ENCODE measurements around the gene FLNB.
A peak's percentile ranks its signal among the peaks of the same experiment; 100 is the strongest.

FLNB gene, protein sequence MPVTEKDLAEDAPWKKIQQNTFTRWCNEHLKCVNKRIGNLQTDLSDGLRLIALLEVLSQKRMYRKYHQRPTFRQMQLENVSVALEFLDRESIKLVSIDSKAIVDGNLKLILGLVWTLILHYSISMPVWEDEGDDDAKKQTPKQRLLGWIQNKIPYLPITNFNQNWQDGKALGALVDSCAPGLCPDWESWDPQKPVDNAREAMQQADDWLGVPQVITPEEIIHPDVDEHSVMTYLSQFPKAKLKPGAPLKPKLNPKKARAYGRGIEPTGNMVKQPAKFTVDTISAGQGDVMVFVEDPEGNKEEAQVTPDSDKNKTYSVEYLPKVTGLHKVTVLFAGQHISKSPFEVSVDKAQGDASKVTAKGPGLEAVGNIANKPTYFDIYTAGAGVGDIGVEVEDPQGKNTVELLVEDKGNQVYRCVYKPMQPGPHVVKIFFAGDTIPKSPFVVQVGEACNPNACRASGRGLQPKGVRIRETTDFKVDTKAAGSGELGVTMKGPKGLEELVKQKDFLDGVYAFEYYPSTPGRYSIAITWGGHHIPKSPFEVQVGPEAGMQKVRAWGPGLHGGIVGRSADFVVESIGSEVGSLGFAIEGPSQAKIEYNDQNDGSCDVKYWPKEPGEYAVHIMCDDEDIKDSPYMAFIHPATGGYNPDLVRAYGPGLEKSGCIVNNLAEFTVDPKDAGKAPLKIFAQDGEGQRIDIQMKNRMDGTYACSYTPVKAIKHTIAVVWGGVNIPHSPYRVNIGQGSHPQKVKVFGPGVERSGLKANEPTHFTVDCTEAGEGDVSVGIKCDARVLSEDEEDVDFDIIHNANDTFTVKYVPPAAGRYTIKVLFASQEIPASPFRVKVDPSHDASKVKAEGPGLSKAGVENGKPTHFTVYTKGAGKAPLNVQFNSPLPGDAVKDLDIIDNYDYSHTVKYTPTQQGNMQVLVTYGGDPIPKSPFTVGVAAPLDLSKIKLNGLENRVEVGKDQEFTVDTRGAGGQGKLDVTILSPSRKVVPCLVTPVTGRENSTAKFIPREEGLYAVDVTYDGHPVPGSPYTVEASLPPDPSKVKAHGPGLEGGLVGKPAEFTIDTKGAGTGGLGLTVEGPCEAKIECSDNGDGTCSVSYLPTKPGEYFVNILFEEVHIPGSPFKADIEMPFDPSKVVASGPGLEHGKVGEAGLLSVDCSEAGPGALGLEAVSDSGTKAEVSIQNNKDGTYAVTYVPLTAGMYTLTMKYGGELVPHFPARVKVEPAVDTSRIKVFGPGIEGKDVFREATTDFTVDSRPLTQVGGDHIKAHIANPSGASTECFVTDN (N-terminal part only)

DNA sequence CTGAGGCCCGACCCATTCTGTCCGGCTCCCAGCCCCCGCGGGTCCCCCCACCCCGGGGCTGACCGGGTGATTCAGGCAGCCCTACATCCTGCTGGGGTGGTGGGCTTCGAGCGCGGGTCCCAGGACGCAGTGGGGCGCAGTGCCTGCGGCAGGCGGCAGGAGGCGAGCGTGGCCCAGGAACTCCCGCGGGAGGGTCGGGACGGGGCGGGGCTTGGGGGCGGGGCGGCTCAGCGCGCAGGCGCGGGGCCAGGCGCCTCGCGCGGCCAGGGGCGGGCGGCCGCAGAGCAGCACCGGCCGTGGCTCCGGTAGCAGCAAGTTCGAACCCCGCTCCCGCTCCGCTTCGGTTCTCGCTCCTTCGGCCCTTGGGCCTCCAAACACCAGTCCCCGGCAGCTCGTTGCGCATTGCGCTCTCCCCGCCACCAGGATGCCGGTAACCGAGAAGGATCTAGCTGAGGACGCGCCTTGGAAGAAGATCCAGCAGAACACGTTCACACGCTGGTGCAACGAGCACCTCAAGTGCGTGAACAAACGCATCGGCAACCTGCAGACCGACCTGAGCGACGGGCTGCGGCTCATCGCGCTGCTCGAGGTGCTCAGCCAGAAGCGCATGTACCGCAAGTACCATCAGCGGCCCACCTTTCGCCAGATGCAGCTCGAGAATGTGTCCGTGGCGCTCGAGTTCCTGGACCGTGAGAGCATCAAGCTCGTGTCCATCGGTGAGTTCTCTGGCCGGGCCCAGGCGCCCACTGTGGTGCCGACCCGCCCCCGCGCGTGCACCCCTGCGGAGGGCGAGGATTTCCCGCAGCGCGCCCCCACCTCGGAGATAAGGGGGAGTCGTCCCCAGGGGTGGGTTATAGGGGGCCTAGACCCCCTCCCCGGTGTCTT, at the start of gene FLNB:
Gene FLNB (plus strand): TSS at position 282 of the 885 bp plus-strand sequence. CDS start 143 bp downstream, at position 425.
- H3K4me1 Mint-ChIP-seq = peaks cover 12 to 26% of the 10 kb centered on the region in 2 donors
- DNase-seq (peak; percentile 59), ATAC-seq (replicated peaks) (peak; percentile 85 to 87)
- H3K27ac Mint-ChIP-seq = peak within 1 kb of the TSS; percentile 77
- no peaks in the 10 kb centered on the region for H3K27me3 Mint-ChIP-seq
- peaks cover 0 to 3% of the 10 kb centered on the region in 2 donors for H3K36me3 Mint-ChIP-seq
- H3K9me3 Mint-ChIP-seq = no peaks in the 10 kb centered on the region
- H3K4me3 Mint-ChIP-seq = peak within 1 kb of the TSS; percentile 86 to 87

DNA sequence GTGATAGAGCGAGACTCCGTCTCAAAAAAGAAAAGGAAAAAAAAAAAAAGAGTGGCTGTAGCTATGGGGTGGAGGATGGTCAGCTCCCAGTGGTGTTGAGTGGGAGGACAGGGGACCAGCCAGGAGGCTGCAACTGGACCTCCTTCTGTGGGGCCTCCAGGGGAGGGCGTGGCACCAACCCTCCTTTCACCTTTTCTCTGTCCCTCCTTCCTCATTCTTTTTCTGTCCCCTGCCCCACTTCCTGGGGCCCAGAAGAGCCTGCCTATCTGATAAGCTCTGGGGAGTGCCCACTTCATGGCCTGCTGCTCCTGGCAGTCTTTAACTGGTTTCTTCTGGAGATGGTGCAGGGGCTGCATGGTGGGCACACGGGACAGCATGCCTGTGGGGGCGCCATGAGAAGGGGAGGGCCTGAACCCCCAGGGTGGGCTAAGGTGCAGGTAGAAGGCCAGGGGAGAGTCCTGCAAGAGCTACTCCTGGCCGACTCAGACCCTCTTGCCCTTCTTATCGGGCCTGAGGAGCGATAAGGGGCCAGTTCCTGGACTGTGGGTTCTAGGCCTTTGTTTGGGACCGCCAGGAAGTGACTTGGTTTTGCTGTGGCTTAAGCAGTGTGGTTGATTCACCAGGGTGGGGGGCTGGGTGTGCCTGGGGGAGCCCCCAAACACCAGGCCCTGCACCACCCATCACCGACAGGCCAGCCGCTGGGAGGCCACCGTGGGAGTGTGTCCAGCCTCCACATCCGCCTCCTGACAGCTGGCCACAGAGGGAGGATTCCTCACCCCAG, 49.4 kb upstream of the FLNB start:
- peak; percentile 38 to 39 for ATAC-seq (replicated peaks)
- Mint-ChIP-seq H3K27me3 (no peaks in the 10 kb centered on the region), H3K4me3 (peak overlapping the region; percentile 11 to 74)

DNA sequence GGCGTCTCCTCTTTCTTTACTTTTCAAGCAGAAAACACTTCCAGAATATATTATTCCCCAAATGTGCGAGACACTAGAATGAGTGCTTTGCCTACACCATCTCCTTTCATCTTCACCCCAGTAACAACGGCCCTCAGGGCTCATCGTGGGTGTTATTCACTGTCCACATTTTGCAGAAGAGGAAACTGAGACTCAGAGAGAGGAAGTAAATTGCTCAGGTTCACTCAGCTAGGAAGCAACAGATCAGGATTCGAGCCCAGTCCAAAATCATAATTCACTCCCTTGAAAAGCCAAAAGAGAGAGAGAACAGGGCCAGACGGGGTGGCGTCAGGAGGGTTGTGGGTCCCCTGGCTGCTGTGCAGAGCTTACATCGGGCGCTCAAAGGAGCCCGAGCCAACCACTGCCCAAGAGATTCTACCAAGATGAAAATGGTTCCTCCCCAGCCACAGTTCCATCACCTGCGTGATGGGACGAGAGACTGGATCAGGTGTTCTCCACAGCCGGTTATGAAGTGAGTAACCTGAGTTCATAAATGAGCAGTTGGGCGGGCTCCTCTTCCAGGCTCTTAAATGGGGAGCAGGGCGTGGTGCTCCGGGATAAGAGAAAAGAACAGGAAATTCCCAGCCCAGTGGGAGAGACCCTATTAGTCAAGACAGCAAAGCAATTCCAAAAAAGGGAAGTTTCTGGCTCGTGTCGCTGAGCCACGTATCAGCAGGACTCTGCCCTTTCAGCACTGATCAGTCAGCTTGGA, 48.6 kb upstream of the FLNB start:
- H3K27ac Mint-ChIP-seq = no peak overlapping the region
- no peaks in the 10 kb centered on the region for H3K9me3 Mint-ChIP-seq
- no peaks in the 10 kb centered on the region for H3K27me3 Mint-ChIP-seq
- H3K4me1 Mint-ChIP-seq = peaks cover 16 to 22% of the 10 kb centered on the region in 2 donors
- ATAC-seq (replicated peaks) (peak; percentile 69 to 82), DNase-seq (no peak)
- H3K36me3 Mint-ChIP-seq = no peaks in the 10 kb centered on the region
- H3K4me3 Mint-ChIP-seq = peak overlapping the region; percentile 11 to 74

More for the DNA sequence above, 49.4 kb upstream of the FLNB start:
- peaks cover 16 to 22% of the 10 kb centered on the region in 2 donors for H3K4me1 Mint-ChIP-seq
- no peaks in the 10 kb centered on the region for H3K36me3 Mint-ChIP-seq
- no peak overlapping the region for H3K27ac Mint-ChIP-seq
- DNase-seq = no peak
- H3K9me3 Mint-ChIP-seq = no peaks in the 10 kb centered on the region

DNA sequence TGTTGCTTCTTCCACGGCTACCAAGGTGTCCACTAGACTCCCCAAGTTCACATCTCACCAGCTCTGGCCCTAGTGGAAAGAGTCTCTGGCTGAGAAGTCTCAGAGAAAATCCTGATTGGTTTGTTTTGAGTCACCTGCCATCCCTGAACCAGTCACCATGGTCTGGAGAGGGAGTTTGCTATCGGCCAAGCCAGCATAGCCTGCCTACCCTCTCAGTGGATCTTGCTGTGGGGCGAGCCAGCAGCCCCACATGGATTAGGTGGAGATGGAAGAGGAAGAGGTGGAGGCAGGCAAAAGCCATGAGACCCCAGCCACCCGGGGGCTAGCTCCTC, 48.1 kb upstream of the FLNB start:
- no peaks in the 10 kb centered on the region for H3K9me3 Mint-ChIP-seq
- ATAC-seq (replicated peaks) (peak in 1 of 2 donors; percentile 11), DNase-seq (no peak)
- no peak overlapping the region for H3K27ac Mint-ChIP-seq
- H3K36me3 Mint-ChIP-seq = no peaks in the 10 kb centered on the region
- no peak overlapping the region for H3K4me3 Mint-ChIP-seq
- H3K4me1 Mint-ChIP-seq = peaks cover 16 to 22% of the 10 kb centered on the region in 2 donors
- no peaks in the 10 kb centered on the region for H3K27me3 Mint-ChIP-seq

DNA sequence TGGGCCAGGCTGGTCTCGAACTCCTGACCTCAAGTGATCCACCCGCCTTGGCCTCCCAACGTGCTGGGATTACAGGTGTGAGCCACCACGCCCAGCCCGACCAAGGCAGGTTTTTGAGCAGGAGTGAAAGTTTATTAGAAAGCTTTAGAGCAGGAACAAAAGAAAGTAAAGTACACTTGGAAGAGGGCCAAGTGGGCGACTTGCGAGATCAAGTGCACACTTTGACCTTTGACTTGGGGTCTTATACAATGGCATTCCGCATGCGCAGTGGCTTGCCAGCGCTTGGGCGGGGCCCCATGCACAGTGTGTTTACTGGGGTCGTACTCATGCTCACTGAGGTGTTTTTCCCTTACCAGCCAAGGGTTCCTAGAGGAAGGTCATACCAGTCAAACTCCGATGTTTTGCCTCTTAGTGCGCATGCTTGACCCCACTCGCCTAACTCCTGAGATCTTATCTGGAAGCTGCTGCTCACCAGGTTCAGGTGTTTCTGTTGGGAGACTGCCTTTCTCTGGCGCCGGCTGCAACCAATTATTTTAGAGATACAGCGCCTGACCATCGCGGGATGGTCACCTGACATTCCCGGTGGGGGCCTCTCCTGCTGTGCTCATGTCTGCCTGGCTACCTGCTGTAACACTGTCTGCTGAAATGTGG, 46.9 kb upstream of the FLNB start:
- H3K27me3 Mint-ChIP-seq = no peaks in the 10 kb centered on the region
- H3K36me3 Mint-ChIP-seq = no peaks in the 10 kb centered on the region
- H3K4me1 Mint-ChIP-seq = peaks cover 16 to 22% of the 10 kb centered on the region in 2 donors
- DNase-seq (no peak), ATAC-seq (replicated peaks) (no peak)
- no peak overlapping the region for H3K4me3 Mint-ChIP-seq
- no peaks in the 10 kb centered on the region for H3K9me3 Mint-ChIP-seq
- H3K27ac Mint-ChIP-seq = no peak overlapping the region

DNA sequence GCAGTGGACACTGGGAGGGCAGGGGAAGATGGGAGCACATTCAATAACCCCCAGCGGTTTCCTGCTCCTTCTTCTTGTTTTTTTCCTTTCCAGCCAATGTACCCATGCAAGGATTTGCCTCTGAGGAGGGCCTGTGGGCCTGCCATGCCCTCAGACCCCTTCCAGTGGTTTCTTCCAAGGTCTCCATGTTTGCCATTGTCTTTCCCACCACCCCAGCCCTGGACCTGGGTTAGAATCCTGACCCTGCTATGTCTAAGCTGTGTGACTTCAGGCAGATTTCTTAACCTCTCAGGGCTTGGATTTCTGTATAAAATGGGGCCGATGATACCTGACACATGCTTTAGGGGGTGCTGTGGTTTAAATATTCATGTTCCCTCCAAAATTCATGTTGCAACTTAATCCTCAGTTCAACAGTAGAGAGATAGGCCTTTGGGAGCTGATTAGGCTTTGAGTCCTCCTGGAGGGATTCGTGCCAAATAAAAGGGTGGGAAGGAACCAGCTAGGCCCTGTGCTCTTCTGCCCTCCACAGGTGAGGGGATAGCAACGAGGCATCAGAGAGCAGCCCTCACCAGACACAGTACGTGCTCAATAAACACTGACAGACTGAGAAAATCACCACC, 46.3 kb upstream of the FLNB start:
- Mint-ChIP-seq H3K27ac (no peak overlapping the region), H3K4me1 (peaks cover 16 to 22% of the 10 kb centered on the region in 2 donors), H3K4me3 (no peak overlapping the region), H3K27me3 (no peaks in the 10 kb centered on the region), H3K36me3 (no peaks in the 10 kb centered on the region), H3K9me3 (no peaks in the 10 kb centered on the region)
- ATAC-seq (replicated peaks) = no peak
- no peak for DNase-seq

DNA sequence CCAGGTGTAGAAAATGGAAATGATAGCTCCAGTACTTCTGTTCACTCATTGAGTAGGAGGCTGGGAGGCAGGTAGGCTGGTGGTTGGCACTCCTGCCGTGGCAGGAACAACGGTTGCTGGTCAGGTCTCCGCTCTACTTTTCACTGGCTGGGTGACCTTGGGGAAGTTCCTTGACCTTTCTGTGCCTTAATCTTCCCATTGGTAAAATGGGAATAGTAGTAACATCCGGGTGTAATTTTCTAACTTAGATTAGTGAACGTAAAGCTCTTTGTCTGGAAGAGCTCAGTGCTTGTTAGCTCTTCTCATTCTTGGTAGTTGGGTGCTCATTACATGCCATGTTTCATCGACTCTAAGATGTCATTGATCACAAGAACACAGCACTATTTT, 45.8 kb upstream of the FLNB start:
- ATAC-seq (replicated peaks) (no peak), DNase-seq (no peak)
- no peaks in the 10 kb centered on the region for H3K36me3 Mint-ChIP-seq
- H3K27me3 Mint-ChIP-seq = no peaks in the 10 kb centered on the region
- no peaks in the 10 kb centered on the region for H3K9me3 Mint-ChIP-seq
- no peak overlapping the region for H3K4me3 Mint-ChIP-seq
- peaks cover 16 to 22% of the 10 kb centered on the region in 2 donors for H3K4me1 Mint-ChIP-seq
- H3K27ac Mint-ChIP-seq = no peak overlapping the region

DNA sequence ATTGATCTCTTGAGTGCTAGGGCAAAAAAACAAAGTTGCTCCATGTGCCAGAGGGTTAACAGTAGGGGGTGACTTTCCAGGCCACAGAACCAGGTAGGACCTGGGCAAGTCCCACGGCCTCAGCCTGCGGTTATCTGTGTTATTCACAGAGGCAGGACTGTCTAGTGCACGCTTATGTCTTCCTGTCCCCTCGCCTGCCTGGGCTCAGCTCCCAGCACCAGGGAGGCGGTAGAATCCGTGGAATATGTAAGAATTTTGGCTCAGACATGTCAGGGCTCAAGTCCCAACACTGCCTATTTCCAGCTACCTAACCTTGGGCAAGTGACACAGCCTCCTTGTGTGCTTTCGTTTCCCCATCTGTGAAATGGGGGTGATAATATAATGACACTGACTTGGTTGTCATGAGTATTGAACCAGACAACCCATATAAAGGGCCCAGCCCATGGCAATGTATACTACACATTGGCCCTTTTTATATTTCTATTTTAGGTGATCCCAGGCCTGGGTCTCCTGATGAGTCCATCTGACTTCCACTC, 44.3 kb upstream of the FLNB start:
- ATAC-seq (replicated peaks) = no peak
- Mint-ChIP-seq H3K36me3 (no peaks in the 10 kb centered on the region), H3K27me3 (no peaks in the 10 kb centered on the region), H3K27ac (no peak overlapping the region), H3K4me1 (peaks cover 10 to 14% of the 10 kb centered on the region in 2 donors), H3K9me3 (no peaks in the 10 kb centered on the region), H3K4me3 (no peak overlapping the region)
- no peak for DNase-seq

DNA sequence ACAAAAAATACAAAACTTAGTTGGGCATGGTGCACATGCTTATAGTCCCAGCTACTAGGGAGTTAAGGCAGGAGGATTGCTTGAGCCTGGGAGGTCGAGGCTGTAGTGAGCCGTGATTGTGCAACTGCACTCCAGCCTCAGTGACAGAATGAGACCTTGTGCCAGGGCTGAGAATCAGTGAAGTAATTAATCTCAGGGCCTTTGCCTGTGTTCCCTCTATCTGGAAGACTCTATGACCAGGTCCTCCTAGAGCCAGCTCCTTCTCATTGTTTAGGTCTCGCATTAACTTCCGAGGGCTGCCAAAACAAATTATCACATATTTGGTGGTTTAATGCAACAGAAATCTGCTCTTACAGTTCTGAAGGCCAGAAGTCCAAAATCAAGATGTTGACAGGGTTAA, 41.4 kb upstream of the FLNB start:
- Mint-ChIP-seq H3K27me3 (peaks cover 0 to 2% of the 10 kb centered on the region in 2 donors), H3K27ac (no peak overlapping the region), H3K9me3 (no peaks in the 10 kb centered on the region), H3K36me3 (no peaks in the 10 kb centered on the region), H3K4me3 (no peak overlapping the region), H3K4me1 (peaks cover 1 to 2% of the 10 kb centered on the region in 2 donors)
- no peak for DNase-seq
- no peak for ATAC-seq (replicated peaks)

DNA sequence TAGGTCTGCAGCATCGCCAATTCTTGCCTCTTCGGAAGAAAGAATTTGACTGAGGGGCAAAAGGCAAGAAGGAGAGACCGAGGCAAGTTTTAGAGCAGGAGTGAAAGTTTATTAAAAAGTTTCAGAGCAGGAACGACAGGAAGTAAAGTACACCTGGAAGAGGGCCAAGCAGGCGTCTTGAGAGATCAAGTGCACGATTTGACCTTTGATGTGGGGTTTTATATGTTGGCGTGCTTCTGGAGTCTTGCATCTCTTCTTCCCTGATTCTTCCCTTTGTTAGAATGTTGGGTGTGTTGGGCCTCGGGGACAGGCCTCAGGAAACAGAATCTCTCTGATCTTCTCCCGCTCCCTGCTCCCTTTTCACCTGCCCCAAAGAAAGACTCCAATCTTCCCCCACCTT, 40.6 kb upstream of the FLNB start:
- H3K36me3 Mint-ChIP-seq = no peaks in the 10 kb centered on the region
- H3K4me1 Mint-ChIP-seq = peaks cover 4 to 10% of the 10 kb centered on the region in 2 donors
- ATAC-seq (replicated peaks) (no peak), DNase-seq (no peak)
- no peak overlapping the region for H3K4me3 Mint-ChIP-seq
- H3K27me3 Mint-ChIP-seq = peaks cover under 1 to 4% of the 10 kb centered on the region in 2 donors
- no peak overlapping the region for H3K27ac Mint-ChIP-seq
- no peaks in the 10 kb centered on the region for H3K9me3 Mint-ChIP-seq

DNA sequence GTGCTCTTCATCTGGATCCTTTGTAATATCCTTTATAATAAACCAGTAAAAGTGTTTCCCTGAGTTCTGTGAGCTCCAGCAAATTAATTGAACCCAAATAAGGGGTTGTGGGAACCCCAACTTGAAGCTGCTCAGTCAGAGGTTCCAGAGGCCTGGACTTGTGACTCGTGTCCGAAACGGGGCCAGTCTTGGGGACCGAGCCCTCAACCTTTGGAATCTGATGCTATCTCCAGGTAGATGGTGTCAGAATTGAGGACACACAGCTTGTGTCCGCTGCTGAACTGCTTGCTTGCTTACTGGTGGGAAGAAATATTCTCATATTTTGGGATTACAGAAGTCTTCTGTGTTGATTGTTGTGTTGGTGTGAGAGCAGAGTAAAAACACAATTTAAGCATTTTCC, 39.7 kb upstream of the FLNB start:
- no peaks in the 10 kb centered on the region for H3K36me3 Mint-ChIP-seq
- H3K4me1 Mint-ChIP-seq = peaks cover 4 to 14% of the 10 kb centered on the region in 2 donors
- DNase-seq (no peak), ATAC-seq (replicated peaks) (no peak)
- H3K27me3 Mint-ChIP-seq = peaks cover 4 to 5% of the 10 kb centered on the region in 2 donors
- no peak overlapping the region for H3K4me3 Mint-ChIP-seq
- H3K27ac Mint-ChIP-seq = no peak overlapping the region
- no peaks in the 10 kb centered on the region for H3K9me3 Mint-ChIP-seq
